ENCODE data around the gene TMEM41A. TPM values are rescaled to one million over a fixed set of nuclear protein-coding genes. Genes with fewer than 3 reads are reported as not detected.

TMEM41A gene
- total RNA-seq, 2 donors from 2014 or later, result 7.6 to 9.3 TPM

DNA sequence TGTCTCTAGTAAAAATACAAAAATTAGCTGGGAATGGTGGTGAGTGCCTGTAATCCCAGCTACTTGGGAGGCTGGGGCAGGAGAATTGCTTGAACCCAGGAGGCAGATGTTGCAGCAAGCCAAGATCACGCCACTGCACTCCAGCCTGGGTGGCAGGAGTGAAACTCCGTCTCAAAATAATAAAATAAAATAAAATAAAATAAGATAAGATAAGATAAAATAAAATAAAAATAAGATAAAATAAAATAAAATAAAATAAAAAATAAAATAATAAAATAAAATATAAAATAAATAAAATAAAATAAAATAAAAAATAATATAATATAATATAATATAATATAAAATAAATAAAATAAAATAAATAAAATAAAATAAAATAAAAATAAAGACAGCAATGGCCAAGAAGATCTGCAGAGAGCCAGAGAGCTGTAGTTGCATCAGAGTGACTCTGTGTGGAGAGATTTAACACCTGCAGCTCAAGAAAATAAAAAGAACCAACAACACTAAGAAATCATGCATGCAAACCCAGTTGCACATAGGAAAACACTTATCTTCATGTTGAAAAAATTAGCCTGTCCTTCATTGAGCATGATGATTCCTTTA lies 27.6 kb upstream of the TMEM41A start:
- H3K27ac ChIP-seq, result no peak overlapping the region
- intact Hi-C loops (cut with DNase I), result no loop called here
- H3K27me3 ChIP-seq, result no peaks in the 10 kb centered on the region
- H3K4me3 ChIP-seq, result no peak overlapping the region
- 77 to 95% methylated on average over 2 of the region's 2 CpGs for WGBS, 2 donors
- no peaks in the 10 kb centered on the region for H3K4me1 ChIP-seq
- no peak for ATAC-seq
- no peak for TF ChIP-seq POLR2A (IDR thresholded peaks at IDR 0.05)
- TF ChIP-seq, protein P1, sequence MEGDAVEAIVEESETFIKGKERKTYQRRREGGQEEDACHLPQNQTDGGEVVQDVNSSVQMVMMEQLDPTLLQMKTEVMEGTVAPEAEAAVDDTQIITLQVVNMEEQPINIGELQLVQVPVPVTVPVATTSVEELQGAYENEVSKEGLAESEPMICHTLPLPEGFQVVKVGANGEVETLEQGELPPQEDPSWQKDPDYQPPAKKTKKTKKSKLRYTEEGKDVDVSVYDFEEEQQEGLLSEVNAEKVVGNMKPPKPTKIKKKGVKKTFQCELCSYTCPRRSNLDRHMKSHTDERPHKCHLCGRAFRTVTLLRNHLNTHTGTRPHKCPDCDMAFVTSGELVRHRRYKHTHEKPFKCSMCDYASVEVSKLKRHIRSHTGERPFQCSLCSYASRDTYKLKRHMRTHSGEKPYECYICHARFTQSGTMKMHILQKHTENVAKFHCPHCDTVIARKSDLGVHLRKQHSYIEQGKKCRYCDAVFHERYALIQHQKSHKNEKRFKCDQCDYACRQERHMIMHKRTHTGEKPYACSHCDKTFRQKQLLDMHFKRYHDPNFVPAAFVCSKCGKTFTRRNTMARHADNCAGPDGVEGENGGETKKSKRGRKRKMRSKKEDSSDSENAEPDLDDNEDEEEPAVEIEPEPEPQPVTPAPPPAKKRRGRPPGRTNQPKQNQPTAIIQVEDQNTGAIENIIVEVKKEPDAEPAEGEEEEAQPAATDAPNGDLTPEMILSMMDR (IDR thresholded peaks at IDR 0.05), result no peak
- no peak for DNase-seq
- no peaks in the 10 kb centered on the region for H3K36me3 ChIP-seq (replicated peaks in 1 of 2; ENCODE audit: insufficient read depth in 1 of 2, low read depth in 2 of 2)
- no peaks in the 10 kb centered on the region for H3K9me3 ChIP-seq

DNA sequence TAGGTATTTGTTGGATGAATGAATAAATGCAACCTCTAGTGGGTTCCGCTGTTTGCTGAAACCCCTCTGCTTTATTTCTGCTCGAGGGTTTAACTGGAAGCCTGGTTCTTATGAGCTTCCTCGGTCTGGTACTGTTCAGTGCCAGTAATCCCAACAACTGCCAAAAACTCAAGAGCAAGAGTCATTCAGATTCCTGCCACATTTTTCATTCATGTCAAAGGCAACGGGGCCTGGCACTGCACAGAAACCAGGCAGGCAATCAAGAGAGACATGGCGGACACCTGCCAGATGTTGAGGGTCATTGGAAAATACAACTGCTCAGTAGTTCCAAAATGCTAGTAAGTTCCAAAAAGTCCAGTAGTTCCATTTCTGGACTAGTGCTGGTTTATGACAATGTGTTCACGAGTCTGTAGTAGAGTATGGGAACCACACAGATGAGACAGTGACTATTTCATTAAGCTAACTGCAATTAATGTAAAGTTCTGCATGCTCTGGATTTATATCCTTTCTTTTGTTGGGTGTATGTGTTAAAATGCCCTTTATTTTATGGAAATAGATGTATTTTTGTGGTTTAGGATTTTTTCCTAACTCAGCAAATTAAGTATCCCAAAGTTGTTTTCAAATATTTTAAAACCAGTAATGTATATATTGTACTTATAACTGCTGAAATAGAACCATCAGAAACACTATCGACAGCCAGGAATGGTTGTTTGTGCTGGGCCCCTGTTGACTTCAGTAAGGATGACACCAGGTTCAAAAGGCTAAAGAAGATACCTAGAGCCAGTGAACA lies 22.7 kb upstream of the TMEM41A start:
- intact Hi-C loops (cut with DNase I), result no loop called here
- TF ChIP-seq, protein P1 (IDR thresholded peaks at IDR 0.05), result no peak
- no peak for TF ChIP-seq POLR2A (IDR thresholded peaks at IDR 0.05)
- DNase-seq, result no peak
- H3K9me3 ChIP-seq, result no peaks in the 10 kb centered on the region
- no peak overlapping the region for H3K27ac ChIP-seq
- WGBS, 2 donors, result 83 to 89% methylated on average over 7 of the region's 7 CpGs
- no peaks in the 10 kb centered on the region for H3K36me3 ChIP-seq (replicated peaks in 1 of 2; ENCODE audit: insufficient read depth in 1 of 2, low read depth in 2 of 2)
- H3K4me1 ChIP-seq, result no peaks in the 10 kb centered on the region
- ATAC-seq, result no peak
- H3K4me3 ChIP-seq, result no peak overlapping the region
- H3K27me3 ChIP-seq, result no peaks in the 10 kb centered on the region

DNA sequence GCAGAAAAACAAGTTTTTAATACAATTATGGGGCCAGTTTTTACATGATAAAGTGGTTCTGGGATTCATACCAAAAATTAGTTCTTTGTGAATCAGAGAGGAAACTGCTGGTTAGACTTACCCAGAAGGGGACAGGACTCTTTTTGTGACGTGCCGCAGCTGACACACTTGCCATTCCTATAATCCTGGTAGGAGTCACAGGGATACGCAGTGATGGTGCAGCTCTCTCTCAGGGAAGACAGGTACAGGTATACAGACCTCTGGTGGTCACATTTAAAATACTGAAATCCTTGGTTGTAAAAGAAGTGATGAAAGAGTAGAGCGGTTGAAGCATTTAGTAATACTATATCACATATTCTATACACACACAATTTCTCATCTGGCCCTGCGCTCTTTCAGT lies 20.2 kb upstream of the TMEM41A start:
- intact Hi-C loops (cut with DNase I), result no loop called here
- TF ChIP-seq, protein P1 (IDR thresholded peaks at IDR 0.05), result no peak
- no peak for TF ChIP-seq POLR2A (IDR thresholded peaks at IDR 0.05)
- Histone ChIP-seq H3K4me1 (no peaks in the 10 kb centered on the region), H3K9me3 (no peaks in the 10 kb centered on the region), H3K27ac (no peak overlapping the region), H3K4me3 (no peak overlapping the region), H3K27me3 (no peaks in the 10 kb centered on the region), H3K36me3 (replicated peaks in 1 of 2; ENCODE audit: insufficient read depth in 1 of 2, low read depth in 2 of 2) (no peaks in the 10 kb centered on the region)
- DNase-seq (no peak), ATAC-seq (no peak)
- whole genome bisulfite sequencing, 2 donors, result 60 to 61% methylated on average over 5 of the region's 5 CpGs

DNA sequence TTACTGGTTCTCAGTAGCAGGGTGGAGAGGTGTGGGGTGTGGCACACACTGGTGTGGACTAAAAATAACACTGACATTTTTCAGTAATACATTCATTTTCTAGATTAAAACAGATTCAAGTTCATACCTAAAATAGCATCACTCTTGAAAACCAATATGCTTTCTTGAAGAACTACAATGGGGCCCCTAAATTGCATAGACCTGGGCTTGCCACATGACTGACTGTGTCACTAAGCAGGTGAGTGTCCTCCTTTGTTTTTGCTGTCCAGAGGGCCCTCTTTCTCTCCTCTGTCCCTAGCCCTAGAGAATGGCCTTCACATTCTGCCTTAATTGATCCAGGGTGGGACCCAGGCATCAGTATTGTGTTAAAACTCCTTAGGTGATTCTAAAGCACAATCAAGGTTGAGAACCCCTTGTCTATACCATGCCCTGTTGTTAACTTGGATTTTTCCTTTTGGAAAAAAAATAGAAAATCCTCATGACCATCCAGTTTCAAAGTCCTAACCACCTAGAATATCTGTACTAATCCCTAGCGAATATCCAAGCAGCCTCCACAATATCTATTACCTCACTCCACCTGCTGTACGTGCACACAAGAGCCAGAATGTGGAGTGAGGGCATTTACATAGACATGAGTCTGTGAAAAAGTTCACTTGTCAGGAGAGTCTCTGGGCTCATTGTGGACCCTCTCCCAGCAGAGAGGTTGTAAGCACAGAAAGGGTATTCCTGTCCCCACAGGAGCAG lies 18.7 kb upstream of the TMEM41A start:
- no peak overlapping the region for H3K27ac ChIP-seq
- H3K36me3 ChIP-seq (replicated peaks in 1 of 2; ENCODE audit: insufficient read depth in 1 of 2, low read depth in 2 of 2), result no peaks in the 10 kb centered on the region
- H3K4me3 ChIP-seq, result no peak overlapping the region
- intact Hi-C loops (cut with DNase I), result no loop called here
- H3K4me1 ChIP-seq, result no peaks in the 10 kb centered on the region
- TF ChIP-seq, protein P1 (IDR thresholded peaks at IDR 0.05), result no peak
- no peak for TF ChIP-seq POLR2A (IDR thresholded peaks at IDR 0.05)
- H3K9me3 ChIP-seq, result no peaks in the 10 kb centered on the region
- ATAC-seq, result no peak
- no peak for DNase-seq
- no peaks in the 10 kb centered on the region for H3K27me3 ChIP-seq
- WGBS, 2 donors, result 59 to 74% methylated on average over 2 of the region's 2 CpGs
